Bone marrow (tissue), 2 donors: ENCODE measurements around the gene CORO7.
"Not testable (repeated sequence)": the region's sequence is repeated elsewhere in the genome, so short reads cannot be mapped to it uniquely, and the experiment has no call there.

Experiments used
- DNase-seq, 2 donors: peaks; one replicate each; lab custom pipeline; 2025; lab: John Stamatoyannopoulos, UW

CORO7 gene

GRCh38 chr16:4336701-4337539 is 79.5 kb downstream of the CORO7 start:
- DNase-seq: no peak

DNA sequence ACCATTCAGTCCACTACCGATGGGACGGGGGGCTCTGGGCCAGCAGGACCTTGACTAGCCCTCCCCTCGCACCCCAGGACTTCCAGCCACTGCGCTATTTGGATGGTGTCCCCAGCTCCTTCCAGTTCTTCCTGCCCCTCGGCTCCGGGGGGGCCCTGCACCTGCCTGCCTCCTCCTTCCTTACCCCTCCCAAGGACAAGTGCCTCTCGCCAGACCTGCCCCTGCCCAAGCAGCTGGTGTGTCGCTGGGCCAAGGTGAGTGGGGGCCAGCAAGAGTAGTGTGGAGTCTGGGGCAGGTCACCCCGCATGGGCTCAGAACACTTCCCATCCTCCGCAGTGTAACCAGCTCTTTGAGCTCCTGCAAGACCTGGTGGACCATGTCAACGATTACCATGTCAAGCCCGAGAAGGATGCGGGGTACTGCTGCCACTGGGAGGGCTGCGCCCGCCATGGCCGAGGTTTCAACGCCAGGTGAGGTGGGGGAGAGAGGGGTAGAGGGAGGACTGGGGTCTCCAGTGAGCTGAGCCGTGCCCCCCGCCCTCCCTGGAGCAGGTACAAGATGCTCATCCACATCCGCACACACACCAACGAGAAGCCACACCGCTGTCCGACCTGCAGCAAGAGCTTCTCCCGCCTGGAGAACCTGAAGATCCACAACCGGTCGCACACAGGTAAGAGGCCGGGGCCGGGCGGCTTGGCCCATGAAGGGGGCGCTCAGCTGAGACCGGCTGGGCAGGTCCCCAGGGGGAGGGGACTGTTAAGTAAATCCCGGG is 81.5 kb downstream of the CORO7 start:
- no peak for DNase-seq

GRCh38 chr16:4333714-4334113 is 82.7 kb downstream of the CORO7 start:
- DNase-seq: not testable (repeated sequence)

GRCh38 chr16:4333308-4333638 is 83.1 kb downstream of the CORO7 start:
- DNase-seq: no peak

- DNase-seq: no peak
Measured at GRCh38 chr16:4332623-4333307, 83.6 kb downstream of the CORO7 start.

DNA sequence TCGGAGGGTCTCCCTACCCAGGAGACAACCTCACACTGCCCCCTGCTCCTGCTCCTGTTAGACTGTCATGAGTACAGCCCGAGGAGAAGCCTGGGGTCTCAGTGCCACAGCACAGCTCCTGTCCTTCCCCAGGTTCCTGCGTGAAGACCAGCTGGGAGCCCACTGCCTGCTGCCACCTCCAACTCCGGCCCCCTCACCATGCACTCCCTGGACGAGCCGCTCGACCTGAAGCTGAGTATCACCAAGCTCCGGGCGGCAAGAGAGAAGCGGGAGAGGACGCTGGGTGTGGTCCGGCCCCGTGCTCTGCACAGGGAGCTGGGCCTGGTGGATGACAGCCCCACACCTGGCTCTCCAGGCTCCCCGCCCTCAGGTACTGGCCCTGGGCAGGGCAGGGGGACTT is 84.3 kb downstream of the CORO7 start:
- no peak for DNase-seq

GRCh38 chr16:4330277-4330874 is 86.0 kb downstream of the CORO7 start:
- peak in 1 of 2 donors; percentile 48 for DNase-seq

DNA sequence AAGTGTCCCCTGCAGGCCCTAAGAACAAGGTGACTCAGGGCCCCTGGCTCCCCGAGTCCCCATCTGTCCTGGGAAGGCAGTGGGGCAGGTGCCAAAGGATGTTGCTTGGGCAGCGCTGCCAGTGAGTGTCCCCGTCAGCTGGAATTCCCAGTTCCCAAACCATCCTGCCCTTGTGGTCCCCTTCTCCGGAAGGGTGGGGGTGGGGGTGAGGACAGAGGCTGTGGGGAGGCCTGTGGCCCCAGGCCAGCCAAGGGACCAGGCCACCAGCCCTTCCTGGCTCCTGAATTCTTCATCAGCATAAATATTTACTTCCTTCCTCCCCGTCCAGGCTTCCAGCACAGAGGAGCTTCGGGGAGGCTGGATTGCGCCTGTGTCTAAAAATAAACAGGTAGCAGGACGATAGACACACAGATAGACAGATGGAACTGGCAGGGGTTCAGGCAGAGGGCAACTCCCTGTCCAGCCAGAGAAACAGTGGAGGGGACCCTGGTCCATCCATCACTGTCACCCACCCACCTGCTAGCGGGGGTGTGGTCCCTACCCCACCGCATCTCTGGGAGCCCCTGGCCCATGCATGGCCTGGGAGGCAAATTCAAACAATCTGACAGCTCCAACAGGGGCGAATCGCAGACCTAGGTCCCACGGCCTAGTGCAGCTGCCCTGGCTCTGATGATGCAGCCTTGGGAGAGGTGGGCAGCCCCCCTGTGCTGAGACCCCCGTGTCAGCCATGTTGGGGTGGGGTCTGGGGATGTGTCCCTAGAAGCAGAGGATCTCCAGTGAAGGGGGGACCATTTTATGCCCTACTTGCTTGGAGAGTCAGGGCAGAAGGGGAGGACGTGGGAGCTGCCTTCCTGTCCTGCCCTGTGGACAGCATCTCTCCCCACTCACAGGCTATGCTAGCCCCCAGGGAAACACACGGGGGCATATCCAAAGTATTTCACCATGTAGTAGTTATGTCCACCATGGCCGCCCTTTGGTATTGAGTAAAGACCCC is 87.3 kb downstream of the CORO7 start:
- DNase-seq: no peak

GRCh38 chr16:4328046-4328781 is 88.2 kb downstream of the CORO7 start:
- peak in 1 of 2 donors; percentile 21 for DNase-seq

- DNase-seq: no peak
Measured at GRCh38 chr16:4327386-4328045, 88.9 kb downstream of the CORO7 start.

- DNase-seq: peak in 1 of 2 donors; percentile 11
Measured at GRCh38 chr16:4325253-4325758, 91.1 kb downstream of the CORO7 start.

DNA sequence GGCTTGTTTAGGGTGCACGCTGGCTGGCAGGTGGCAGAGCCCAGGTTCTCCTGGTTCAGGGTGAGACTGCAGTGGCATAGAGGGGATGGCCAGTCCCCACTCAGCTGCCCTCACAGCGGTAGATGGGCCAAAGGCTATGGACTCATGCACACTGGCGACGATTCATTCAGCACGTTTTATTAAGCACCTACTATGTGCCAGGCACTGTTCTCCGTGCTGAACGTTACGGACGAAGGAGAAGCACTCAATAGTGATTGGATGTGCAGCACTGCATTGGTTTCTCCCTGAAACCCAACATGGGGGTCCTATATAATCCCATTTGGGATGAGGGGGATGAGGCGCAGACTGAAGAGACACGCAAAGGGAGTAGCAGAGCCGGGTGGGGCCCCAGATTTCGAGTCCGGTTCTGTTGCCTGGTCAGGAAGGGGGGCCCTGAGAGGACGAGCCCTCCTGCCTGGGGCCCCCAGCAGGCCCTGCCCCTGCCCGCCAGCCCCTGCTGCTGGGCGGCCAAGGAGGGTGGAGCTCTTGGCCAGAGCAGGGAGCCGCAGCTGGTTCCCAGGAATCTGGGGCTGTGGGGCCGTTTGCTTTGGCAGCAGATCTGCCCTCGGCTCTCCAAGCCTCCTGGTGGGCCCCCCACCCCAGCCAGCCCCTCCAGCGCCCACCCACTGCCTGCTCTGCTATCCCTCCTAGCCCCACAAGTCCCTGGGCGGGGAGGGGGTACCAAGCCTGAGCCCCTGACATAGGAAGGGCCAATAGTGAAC is 91.7 kb downstream of the CORO7 start:
- no peak for DNase-seq

GRCh38 chr16:4323845-4324488 is 92.4 kb downstream of the CORO7 start:
- DNase-seq: no peak

GRCh38 chr16:4323071-4323844 is 93.1 kb downstream of the CORO7 start:
- DNase-seq: no peak

DNA sequence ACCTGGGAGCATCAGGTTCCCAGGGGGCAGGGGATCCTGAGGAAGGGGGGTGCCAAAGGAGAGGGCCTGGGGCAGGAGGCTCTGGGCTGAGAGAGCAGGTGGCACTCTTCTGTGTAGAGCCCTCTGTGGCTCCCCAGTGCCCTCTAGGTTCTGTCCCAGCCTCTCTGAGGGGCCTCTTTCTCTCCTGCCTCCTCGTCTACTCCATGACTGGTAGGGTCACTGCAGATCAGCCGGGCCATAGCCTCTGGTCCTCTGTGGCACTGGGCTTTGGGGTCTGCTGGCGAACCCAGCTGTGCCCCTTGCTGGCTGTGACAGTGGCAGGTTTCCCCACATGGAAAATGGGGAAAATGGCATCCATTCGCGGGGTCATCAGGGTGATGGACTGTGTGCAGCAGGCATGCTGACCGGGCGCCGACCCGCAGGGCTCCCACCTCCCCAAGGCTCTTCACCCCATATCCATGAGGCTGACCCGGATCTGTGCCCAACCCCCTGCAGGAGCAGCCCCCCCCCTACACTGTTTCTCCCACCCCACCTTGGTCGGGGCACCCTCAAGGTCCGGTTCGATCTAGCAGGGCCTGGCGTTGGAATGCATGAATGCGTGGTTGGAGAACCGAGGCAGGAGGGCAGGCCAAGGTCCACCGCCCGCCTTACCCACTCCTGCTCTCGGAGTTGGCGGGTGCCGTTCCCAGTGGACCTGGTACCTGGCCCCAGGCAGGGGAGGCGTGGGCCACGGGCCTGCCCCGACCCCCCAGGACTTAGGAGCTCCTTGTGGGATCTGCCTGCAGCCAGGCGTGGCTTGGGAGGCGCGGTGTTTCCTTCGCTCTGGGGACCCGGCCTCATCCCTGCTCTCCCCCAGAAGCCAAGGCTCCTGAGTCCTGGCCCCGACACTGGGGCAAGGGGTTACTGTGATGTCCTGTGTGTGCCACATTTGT is 94.0 kb downstream of the CORO7 start:
- no peak for DNase-seq
